Muscle layer of duodenum (tissue), 2 donors: ENCODE data around the gene S100A11.

ENCODE experiments used
- H3K27ac ChIP-seq: one replicate; pipeline ENCODE4 v1.7.0; 2013; ENCODE audit warnings: mild to moderate bottlenecking, low read length
- H3K27me3 ChIP-seq: one replicate; pipeline ENCODE4 v1.7.0; 2013; ENCODE audit warnings: low read depth, mild to moderate bottlenecking, control low read depth, low read length
- H3K36me3 ChIP-seq, 2 donors: one replicate each; pipeline ENCODE4 v1.7.0; 2013; ENCODE audit warnings: low read length in 2 of 2, control low read depth in 1 of 2, mild to moderate bottlenecking in 1 of 2; ENCODE audit not compliant: insufficient read depth in 2 of 2, control insufficient read depth in 1 of 2
- H3K4me1 ChIP-seq, 2 donors: one replicate each; pipeline ENCODE4 v1.7.0; 2013; ENCODE audit warnings: low read length in 2 of 2, mild to moderate bottlenecking in 2 of 2, control low read depth in 1 of 2, moderate library complexity in 1 of 2; ENCODE audit not compliant: insufficient read depth in 2 of 2, control insufficient read depth in 1 of 2
- H3K4me3 ChIP-seq, 2 donors: one replicate each; pipeline ENCODE4 v1.7.0; 2013; ENCODE audit warnings: low read length in 2 of 2, low read depth in 1 of 2, mild to moderate bottlenecking in 1 of 2
- H3K9me3 ChIP-seq, 2 donors: one replicate each; pipeline ENCODE4 v1.7.0; 2013; ENCODE audit warnings: low read length in 2 of 2, control low read depth in 1 of 2, mild to moderate bottlenecking in 1 of 2; ENCODE audit not compliant: control insufficient read depth in 1 of 2
- donor health status: healthy.

S100A11 gene

DNA sequence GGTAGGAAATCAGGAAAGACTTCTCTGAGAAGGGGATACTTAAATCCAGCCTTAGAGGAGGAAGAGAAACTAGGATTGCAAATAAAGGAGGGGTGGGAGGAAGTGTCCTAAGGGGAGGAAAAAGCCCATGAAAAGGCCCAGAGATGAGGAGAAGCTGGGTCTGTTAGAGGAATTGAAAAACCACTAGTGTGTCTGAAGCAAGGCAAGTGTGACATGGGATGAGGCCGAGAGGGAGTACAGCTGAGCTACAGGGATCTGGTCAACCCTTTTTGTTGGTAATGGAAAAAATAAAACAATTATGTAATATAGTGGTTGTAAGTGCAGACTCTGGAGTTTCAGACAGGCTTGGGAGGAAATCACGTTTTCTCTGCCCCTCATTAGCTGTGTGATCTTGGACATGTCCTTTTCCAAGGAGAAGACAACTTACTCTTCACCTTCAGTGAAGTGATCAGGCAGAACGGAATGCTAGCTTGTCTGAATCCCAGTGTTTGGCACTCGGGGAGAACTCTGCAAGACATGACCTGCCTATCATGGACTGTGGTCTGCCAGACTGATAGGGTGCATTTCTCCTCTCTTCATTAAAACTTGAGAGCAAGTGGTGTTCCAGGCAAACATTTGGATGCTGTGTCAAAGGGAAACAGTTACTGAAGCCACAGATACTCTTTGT is 35.7 kb downstream of the S100A11 start:
- Histone ChIP-seq H3K27me3 (no peaks in the 10 kb centered on the region), H3K9me3 (no peaks in the 10 kb centered on the region), H3K27ac (peak overlapping the region; percentile 17), H3K4me3 (no peak overlapping the region), H3K4me1 (no peaks in the 10 kb centered on the region), H3K36me3 (no peaks in the 10 kb centered on the region)

DNA sequence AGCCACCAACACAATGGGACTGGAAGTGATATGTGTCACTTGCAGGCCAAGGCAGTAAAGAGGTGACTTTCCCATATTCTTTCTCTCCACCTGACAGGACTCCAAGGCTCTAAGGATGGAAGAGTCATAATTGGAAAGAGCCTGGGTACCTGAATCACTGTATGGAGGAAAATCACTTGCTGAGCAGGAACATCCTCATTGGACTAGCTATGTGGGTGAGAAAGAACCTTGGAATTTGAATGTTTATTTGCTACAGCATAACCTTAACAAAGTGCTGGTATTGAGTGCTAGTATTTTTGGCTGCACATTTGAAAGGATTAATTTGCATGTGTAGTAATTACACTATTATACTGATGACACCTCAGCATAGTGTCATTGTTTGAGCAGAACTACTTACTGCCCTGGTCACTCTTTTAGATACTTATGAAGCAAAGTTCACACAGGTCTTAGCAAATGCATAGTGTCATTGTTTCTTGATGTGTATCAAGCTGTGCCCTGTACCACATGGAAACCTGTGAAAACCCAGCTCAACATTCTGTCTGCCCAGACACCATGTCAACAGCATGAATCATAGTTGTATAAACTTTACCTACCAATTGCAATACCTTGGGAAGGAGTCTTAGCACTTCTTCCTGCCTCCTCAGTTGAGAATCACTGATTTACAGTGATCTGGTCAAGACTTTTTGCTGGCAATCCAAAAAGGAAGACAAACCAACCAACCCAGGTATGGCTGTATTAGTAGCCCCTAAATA is 38.0 kb downstream of the S100A11 start:
- H3K27ac ChIP-seq = no peak overlapping the region

DNA sequence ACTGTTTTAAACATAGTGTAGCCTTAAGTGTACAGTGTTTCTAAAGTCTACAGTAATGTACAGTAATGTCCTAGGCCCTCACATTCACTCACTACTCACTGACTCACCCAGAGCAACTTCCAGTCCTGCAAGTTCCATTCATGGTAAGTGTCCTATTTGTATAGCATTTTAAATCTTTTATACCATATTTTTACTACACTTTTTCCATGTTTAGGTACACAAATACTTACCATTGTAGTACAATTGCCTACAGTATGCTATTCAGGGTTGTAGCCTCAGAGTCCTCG is 39.6 kb downstream of the S100A11 start:
- Histone ChIP-seq H3K9me3 (no peaks in the 10 kb centered on the region), H3K27me3 (no peaks in the 10 kb centered on the region), H3K27ac (no peak overlapping the region), H3K4me3 (no peak overlapping the region), H3K4me1 (peaks cover under 1 to 2% of the 10 kb centered on the region in 2 donors), H3K36me3 (peaks cover 0 to 4% of the 10 kb centered on the region in 2 donors)

More for the DNA sequence above, 38.0 kb downstream of the S100A11 start:
- H3K4me1 ChIP-seq = no peaks in the 10 kb centered on the region
- H3K4me3 ChIP-seq = no peak overlapping the region
- no peaks in the 10 kb centered on the region for H3K9me3 ChIP-seq
- no peaks in the 10 kb centered on the region for H3K27me3 ChIP-seq
- H3K36me3 ChIP-seq = no peaks in the 10 kb centered on the region

DNA sequence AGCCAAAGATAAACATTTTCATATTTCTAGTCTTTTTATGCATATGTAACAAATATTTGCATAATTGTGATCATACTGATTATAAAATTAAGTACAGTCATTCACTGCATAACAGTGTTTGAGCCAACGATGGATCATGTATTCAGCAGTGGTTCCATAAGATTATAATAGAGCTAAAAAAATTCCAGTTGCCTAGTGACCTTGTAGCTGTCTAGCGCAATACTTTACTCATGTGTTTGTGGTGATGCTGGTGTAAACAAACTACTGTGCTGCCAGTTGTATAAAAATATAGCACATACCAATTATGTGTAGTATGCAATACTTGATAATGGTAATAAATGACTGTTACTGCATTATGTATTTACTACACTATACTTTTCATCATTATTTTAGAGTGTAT is 41.0 kb downstream of the S100A11 start:
- H3K4me1 ChIP-seq = peaks cover 13 to 16% of the 10 kb centered on the region in 2 donors
- no peak overlapping the region for H3K4me3 ChIP-seq
- H3K27ac ChIP-seq = no peak overlapping the region
- peaks cover 0 to 4% of the 10 kb centered on the region in 2 donors for H3K36me3 ChIP-seq
- H3K27me3 ChIP-seq = no peaks in the 10 kb centered on the region
- no peaks in the 10 kb centered on the region for H3K9me3 ChIP-seq

DNA sequence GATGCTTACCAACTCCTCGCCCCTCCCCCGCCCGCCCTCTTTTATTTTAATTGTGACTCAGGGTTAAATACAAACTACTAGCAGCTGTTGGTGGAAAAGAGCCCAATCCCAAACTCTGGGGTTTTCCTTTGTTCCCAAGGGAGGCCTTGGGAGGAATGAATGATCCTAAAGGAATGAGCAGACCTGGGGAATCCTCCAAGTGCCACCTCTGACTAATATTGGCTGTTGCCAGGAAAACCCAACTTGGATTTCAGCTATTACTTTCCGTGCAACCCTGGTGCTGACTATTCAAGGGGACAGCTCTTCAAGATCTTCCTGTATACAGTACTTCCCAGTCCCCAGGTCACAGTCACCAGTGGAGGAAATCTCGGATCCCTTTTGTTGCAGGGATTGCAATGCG is 41.8 kb downstream of the S100A11 start:
- H3K4me3 ChIP-seq = no peak overlapping the region
- peaks cover 22 to 24% of the 10 kb centered on the region in 2 donors for H3K4me1 ChIP-seq
- H3K36me3 ChIP-seq = peaks cover 0 to 4% of the 10 kb centered on the region in 2 donors
- no peaks in the 10 kb centered on the region for H3K27me3 ChIP-seq
- H3K9me3 ChIP-seq = no peaks in the 10 kb centered on the region
- no peak overlapping the region for H3K27ac ChIP-seq

DNA sequence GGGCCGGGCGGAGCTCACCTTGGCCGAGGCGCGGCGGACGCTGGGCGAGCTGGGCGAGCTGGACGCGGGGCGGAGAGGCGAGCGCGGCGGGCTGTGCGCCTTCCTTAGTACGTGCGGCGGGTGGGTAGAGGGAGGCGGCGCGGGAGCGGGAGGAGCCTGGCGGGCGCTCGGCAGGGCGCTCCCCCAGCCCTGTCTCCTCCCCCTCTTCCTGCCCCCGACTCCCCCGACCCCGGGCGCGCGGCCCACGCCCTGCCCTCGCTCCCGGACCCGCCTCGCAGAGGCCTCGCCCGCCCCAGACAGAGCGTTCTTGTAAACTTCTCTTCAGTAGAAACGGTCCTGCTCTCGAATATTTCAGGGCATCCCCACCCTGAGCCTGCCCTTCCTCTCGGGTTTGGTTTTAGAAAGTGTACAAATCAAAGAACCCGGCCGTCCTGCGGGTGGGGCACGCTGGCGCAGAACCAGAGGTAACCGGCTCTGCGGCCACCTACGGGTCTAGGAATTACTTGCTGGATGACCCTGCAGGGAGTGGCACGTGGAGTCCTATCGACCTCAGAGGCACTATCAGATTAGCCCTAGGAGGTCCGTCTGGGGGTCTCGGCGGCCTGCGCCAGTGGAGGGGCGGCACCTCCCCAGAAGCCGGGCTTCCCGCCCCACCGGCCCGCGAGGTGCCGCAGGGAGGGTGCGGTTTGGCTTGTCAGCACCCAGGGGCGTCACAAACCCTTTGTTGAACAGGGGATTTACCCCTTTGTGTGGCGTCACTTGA is 42.9 kb downstream of the S100A11 start, which contains the start of gene S100A10:
Gene S100A10, minus strand, starts transcription at position 126 of the 763 bp plus-strand sequence. CDS start 7,629 bp downstream, outside the sequence.
- no peaks in the 10 kb centered on the region for H3K9me3 ChIP-seq
- peak within 1 kb of the TSS; percentile 90 to 92 for H3K4me3 ChIP-seq
- H3K4me1 ChIP-seq = peaks cover 30 to 34% of the 10 kb centered on the region in 2 donors
- no peaks in the 10 kb centered on the region for H3K27me3 ChIP-seq
- peak within 1 kb of the TSS; percentile 98 for H3K27ac ChIP-seq
- H3K36me3 ChIP-seq = peaks cover 0 to 4% of the 10 kb centered on the region in 2 donors

DNA sequence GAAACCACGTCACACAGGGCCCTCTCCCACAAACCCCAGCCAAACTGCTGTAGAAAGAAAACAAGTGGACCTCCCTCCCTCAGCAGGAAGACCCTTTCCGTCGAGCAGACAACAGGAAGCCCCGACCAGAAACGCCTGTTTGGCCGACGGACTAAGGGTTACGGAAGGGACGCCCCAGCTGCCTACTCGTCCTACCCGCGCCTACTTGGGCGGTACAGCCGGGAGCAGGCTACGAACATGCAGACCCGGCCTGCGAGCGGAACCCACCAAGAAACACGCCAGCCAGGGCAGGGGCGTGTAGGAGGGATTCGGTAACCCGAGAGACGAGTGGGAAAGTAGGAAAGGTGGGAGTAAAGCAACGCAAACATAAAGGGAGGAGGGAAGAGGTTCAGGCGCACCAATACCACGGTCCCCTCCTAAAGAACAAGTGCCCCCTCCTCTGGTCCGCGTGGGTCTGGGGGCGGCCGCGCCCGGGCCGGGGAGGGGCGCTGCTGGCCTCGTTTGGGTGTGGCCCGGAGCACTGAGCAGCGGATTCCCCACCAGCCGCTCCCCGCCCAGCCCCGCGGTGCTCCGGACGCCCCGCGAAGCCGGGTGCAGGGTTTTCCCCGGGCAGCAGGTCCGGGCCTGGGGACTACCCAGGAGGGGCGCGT is 43.6 kb downstream of the S100A11 start:
- Histone ChIP-seq H3K4me1 (peaks cover 37 to 41% of the 10 kb centered on the region in 2 donors), H3K9me3 (no peaks in the 10 kb centered on the region), H3K27me3 (no peaks in the 10 kb centered on the region)

DNA sequence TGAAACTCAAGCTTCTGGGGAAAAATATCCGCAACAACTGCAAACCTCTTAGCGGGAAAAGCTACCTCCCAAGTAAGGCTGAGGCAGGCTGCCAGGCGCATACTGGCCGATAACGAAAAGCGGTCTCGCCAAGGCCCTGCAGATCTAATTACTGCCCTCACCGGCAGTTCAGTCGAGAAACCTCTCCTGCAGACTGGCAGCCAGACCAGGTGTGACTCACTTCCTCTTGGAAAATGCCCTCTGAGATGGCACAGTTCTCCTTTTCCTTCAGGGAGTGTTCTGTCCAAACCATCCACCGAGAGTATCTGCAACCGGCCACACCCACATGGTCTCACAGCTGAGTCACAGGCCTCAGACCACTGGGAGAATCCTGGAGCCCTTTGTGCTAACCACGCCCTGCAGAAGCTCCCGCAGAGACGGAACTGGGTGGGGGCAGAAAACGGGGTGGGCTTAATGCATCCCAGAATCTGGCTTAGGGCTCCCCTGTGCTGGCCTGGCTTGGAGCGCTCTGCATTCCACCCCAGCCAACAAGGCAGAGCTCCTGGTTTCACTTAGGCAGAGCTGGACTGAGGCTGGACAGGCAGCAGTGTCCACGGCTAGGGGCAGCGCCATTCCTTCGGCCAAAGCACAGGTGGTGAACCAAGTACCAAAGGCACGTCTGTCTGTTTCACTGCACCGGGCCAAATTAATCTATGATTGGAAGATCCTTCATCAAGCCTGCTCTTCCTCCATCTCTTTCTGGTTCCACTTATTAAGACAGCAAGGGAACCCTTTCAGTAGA is 44.3 kb downstream of the S100A11 start:
- Histone ChIP-seq H3K36me3 (peaks cover 0 to 4% of the 10 kb centered on the region in 2 donors), H3K27ac (peak overlapping the region; percentile 98), H3K27me3 (no peaks in the 10 kb centered on the region), H3K9me3 (no peaks in the 10 kb centered on the region), H3K4me1 (peaks cover 42 to 46% of the 10 kb centered on the region in 2 donors), H3K4me3 (peak overlapping the region; percentile 90 to 92)

More for the DNA sequence above, 43.6 kb downstream of the S100A11 start:
- Histone ChIP-seq H3K36me3 (peaks cover 0 to 4% of the 10 kb centered on the region in 2 donors), H3K27ac (peak overlapping the region; percentile 98), H3K4me3 (peak overlapping the region; percentile 90 to 92)

DNA sequence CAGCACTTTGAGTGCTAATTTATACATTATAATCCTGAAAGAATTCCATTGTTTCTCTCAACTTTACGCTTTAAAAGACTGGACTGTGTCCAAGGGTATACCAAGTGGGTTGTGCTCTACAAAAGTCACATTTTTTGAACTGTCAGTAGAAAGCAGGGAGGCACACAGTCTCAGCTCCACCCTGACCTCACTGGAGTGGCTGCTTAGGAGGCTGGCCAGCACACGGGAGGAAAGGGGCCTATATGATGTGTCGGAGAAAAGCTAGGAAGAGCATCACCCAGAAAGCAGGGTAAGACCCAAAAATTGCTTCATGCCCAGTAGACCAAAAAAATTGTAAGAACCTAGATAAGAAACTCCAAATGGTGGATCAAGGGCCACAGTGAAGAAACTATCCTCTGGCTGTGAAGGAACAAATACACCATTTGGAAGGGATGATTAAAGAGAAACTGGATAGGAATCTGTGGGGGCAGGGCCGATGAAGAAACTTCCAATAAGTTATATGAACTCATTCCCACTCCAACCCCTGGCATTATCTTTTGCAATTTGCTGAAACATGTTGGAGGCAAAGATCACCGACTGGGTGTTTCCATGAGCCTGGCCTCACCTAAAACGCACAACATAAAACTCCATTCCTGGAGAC is 45.0 kb downstream of the S100A11 start:
- Histone ChIP-seq H3K36me3 (peaks cover 0 to 4% of the 10 kb centered on the region in 2 donors), H3K9me3 (no peaks in the 10 kb centered on the region), H3K27ac (peak overlapping the region; percentile 98), H3K27me3 (no peaks in the 10 kb centered on the region), H3K4me1 (peaks cover 42 to 46% of the 10 kb centered on the region in 2 donors), H3K4me3 (peak overlapping the region; percentile 90 to 92)

DNA sequence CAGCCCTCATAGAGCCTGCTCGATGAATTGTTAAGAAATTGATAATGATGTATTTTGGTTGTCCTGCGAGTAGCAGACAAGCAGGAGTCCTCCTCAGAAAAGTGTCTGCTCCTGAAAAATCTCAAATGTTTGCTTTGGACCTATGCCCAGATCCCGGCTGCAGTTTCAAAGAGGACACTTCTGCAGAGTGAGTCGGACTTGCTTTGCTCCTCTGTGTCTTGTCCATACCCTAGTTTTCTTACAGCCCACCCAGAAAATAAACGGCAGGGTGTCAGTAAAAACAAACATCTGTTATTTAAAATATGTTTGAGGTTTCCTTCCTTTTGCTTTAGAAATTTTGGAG is 46.0 kb downstream of the S100A11 start:
- peak overlapping the region; percentile 98 for H3K27ac ChIP-seq
- H3K4me1 ChIP-seq = peaks cover 42 to 46% of the 10 kb centered on the region in 2 donors
- H3K36me3 ChIP-seq = peaks cover 3 to 4% of the 10 kb centered on the region in 2 donors
- H3K27me3 ChIP-seq = no peaks in the 10 kb centered on the region
- no peaks in the 10 kb centered on the region for H3K9me3 ChIP-seq
- peak overlapping the region; percentile 90 to 92 for H3K4me3 ChIP-seq
